Osteoblast (primary cell): Measurements from ENCODE around the gene TIGAR. TPM values are rescaled to one million over a fixed set of nuclear protein-coding genes. Genes with fewer than 3 reads are reported as not detected.

ENCODE experiments used
- DNase-seq: peaks from one replicate; pipeline ENCODE4 v3.0.0; 2011; ENCODE audit warnings: low spot score, mixed read lengths; ENCODE audit not compliant: insufficient read length; ENCODE audit errors: missing footprints
- H2AFZ ChIP-seq: 2 replicates; pipeline ENCODE4 v1.6.0; 2011; ENCODE audit warnings: mild to moderate bottlenecking, low read length
- H3K27ac ChIP-seq: 2 replicates; pipeline ENCODE4 v1.5.1; 2011; ENCODE audit warnings: mild to moderate bottlenecking, low read depth, low read length, moderate library complexity
- H3K27me3 ChIP-seq: 2 replicates; pipeline ENCODE4 v1.6.0; 2012; ENCODE audit warnings: mild to moderate bottlenecking, control low read depth, inconsistent platforms, low read length, moderate library complexity; ENCODE audit not compliant: insufficient read depth
- H3K36me3 ChIP-seq: 2 replicates; pipeline ENCODE4 v1.5.1; 2011; ENCODE audit warnings: mild to moderate bottlenecking, low read length, control low read depth, moderate library complexity; ENCODE audit not compliant: insufficient read depth
- H3K4me1 ChIP-seq: 2 replicates; pipeline ENCODE4 v1.5.1; 2011; ENCODE audit warnings: mild to moderate bottlenecking, low read length, control low read depth, moderate library complexity; ENCODE audit not compliant: insufficient read depth
- H3K4me2 ChIP-seq: 2 replicates; pipeline ENCODE4 v1.6.0; 2011; ENCODE audit warnings: mild to moderate bottlenecking, low read length; ENCODE audit not compliant: insufficient read depth
- H3K4me3 ChIP-seq: fragments of 200-600 bp; sonication (generic); 3 replicates; pipeline ENCODE4 v1.5.1; 2012; ENCODE audit warnings: mild to moderate bottlenecking, low read length, inconsistent platforms; ENCODE audit not compliant: insufficient read depth
- H3K79me2 ChIP-seq: 2 replicates; pipeline ENCODE4 v1.6.0; 2012; ENCODE audit warnings: mild to moderate bottlenecking, low read length, control low read depth, inconsistent platforms; ENCODE audit not compliant: insufficient read depth
- H3K9me3 ChIP-seq: 2 replicates; pipeline ENCODE4 v1.5.1; 2011; ENCODE audit warnings: low read depth, low read length, control low read depth
- H4K20me1 ChIP-seq: 2 replicates; pipeline ENCODE4 v1.6.0; 2012; ENCODE audit warnings: mild to moderate bottlenecking, low read length, control low read depth; ENCODE audit not compliant: insufficient read depth
- CTCF ChIP-seq: IDR thresholded peaks from 2 replicates; pipeline ENCODE4 v1.5.1; 2011; ENCODE audit warnings: mild to moderate bottlenecking, low read depth, low read length, moderate library complexity; ENCODE audit errors: extremely low read depth
- total RNA-seq: library from RNA; depleted of rRNA; stranded (reverse); fragments of >200 nt; gene quantifications from 2 replicates; pipeline ENCODE4 v1.2.3, GENCODE V29; 2012

Gene TIGAR
- total RNA-seq, 1 donor, result 11.6 TPM

GRCh38 chr12:4281173-4281654 lies 39.8 kb upstream of the TIGAR start:
- Histone ChIP-seq H2AFZ (no peak overlapping the region), H3K4me2 (no peak overlapping the region), H3K79me2 (no peaks in the 10 kb centered on the region), H3K4me1 (no peaks in the 10 kb centered on the region), H3K36me3 (no peaks in the 10 kb centered on the region), H3K27me3 (peaks cover 19% of the 10 kb centered on the region), H3K27ac (no peak overlapping the region), H3K4me3 (no peak overlapping the region), H4K20me1 (no peaks in the 10 kb centered on the region), H3K9me3 (no peaks in the 10 kb centered on the region)
- no peak for TF ChIP-seq CTCF
- no peak for DNase-seq

- Histone ChIP-seq H3K9me3 (no peaks in the 10 kb centered on the region), H3K36me3 (no peaks in the 10 kb centered on the region), H3K4me2 (no peak overlapping the region), H3K4me3 (no peak overlapping the region), H3K4me1 (no peaks in the 10 kb centered on the region), H3K79me2 (no peaks in the 10 kb centered on the region), H4K20me1 (no peaks in the 10 kb centered on the region), H3K27ac (no peak overlapping the region), H2AFZ (no peak overlapping the region), H3K27me3 (peaks cover 12% of the 10 kb centered on the region)
- no peak for TF ChIP-seq CTCF
- DNase-seq, result no peak
Observed at GRCh38 chr12:4282103-4282891, 38.7 kb upstream of the TIGAR start.

- H3K27ac ChIP-seq, result no peak overlapping the region
- H3K9me3 ChIP-seq, result no peaks in the 10 kb centered on the region
- H3K36me3 ChIP-seq, result no peaks in the 10 kb centered on the region
- no peak for DNase-seq
- H3K4me2 ChIP-seq, result no peak overlapping the region
- H3K4me1 ChIP-seq, result no peaks in the 10 kb centered on the region
- peaks cover 5% of the 10 kb centered on the region for H3K27me3 ChIP-seq
- no peaks in the 10 kb centered on the region for H3K79me2 ChIP-seq
- H2AFZ ChIP-seq, result no peak overlapping the region
- H4K20me1 ChIP-seq, result no peaks in the 10 kb centered on the region
- no peak overlapping the region for H3K4me3 ChIP-seq
- no peak for TF ChIP-seq CTCF
Observed at GRCh38 chr12:4282892-4283511, 38.0 kb upstream of the TIGAR start.
